Fibroblast of lung (primary cell): ENCODE measurements around the gene HMCN2.

Experiments used
- EZH2 ChIP-seq: IDR thresholded peaks from 2 replicates; pipeline ENCODE4 v1.5.1; 2012; ENCODE audit warnings: low read length, control low read depth, mild to moderate bottlenecking; ENCODE audit errors: missing control alignments
- TF ChIP-seq, protein P1 (sequence below), 2 donors: IDR thresholded peaks in 1 of 2; conservative IDR thresholded peaks in 1 of 2; 1 replicate in 1 of 2; 2 replicates in 1 of 2; pipeline ENCODE4 v1.5.1; 2011 to 2012; ENCODE audit warnings: low read length in 2 of 2, control low read depth in 1 of 2, inconsistent platforms in 1 of 2, low read depth in 1 of 2, mild to moderate bottlenecking in 1 of 2

DNA sequence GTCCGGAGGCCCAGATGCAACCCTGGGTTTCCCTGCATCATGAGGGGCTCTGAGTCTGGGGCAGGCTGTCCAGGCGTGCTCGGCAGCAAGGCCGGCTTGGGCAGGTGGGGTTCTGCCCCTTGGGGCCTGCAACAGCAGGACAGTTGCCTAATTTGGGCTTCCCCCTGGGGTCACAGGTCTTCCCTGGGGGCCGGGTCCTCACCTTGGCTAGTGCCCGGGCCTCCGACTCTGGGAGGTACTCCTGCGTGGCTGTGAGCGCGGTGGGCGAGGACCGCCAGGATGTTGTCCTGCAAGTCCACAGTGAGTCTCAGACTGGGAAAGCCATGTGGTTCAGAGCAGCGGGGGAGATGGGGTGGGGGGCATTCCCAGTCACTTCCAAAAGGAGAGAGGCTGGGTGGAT is 97.1 kb downstream of the HMCN2 start:
- TF ChIP-seq, protein P1, sequence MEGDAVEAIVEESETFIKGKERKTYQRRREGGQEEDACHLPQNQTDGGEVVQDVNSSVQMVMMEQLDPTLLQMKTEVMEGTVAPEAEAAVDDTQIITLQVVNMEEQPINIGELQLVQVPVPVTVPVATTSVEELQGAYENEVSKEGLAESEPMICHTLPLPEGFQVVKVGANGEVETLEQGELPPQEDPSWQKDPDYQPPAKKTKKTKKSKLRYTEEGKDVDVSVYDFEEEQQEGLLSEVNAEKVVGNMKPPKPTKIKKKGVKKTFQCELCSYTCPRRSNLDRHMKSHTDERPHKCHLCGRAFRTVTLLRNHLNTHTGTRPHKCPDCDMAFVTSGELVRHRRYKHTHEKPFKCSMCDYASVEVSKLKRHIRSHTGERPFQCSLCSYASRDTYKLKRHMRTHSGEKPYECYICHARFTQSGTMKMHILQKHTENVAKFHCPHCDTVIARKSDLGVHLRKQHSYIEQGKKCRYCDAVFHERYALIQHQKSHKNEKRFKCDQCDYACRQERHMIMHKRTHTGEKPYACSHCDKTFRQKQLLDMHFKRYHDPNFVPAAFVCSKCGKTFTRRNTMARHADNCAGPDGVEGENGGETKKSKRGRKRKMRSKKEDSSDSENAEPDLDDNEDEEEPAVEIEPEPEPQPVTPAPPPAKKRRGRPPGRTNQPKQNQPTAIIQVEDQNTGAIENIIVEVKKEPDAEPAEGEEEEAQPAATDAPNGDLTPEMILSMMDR (conservative IDR thresholded peaks at IDR 0.05 in 1 of 2, IDR thresholded peaks at IDR 0.05 in 1 of 2; ENCODE audit: low read depth in 1 of 2, low read length in 2 of 2): no peak
- TF ChIP-seq EZH2: no peak
